Measurements from ENCODE around the gene DOCK6. TPM values are rescaled to one million over a fixed set of nuclear protein-coding genes. Genes with fewer than 3 reads are reported as not detected.
"Not testable (repeated sequence)": the region's sequence is repeated elsewhere in the genome, so short reads cannot be mapped to it uniquely, and the experiment has no call there.

The DOCK6 gene
- total RNA-seq, 1 donor from 2014 or later, result 1.2 TPM

DNA sequence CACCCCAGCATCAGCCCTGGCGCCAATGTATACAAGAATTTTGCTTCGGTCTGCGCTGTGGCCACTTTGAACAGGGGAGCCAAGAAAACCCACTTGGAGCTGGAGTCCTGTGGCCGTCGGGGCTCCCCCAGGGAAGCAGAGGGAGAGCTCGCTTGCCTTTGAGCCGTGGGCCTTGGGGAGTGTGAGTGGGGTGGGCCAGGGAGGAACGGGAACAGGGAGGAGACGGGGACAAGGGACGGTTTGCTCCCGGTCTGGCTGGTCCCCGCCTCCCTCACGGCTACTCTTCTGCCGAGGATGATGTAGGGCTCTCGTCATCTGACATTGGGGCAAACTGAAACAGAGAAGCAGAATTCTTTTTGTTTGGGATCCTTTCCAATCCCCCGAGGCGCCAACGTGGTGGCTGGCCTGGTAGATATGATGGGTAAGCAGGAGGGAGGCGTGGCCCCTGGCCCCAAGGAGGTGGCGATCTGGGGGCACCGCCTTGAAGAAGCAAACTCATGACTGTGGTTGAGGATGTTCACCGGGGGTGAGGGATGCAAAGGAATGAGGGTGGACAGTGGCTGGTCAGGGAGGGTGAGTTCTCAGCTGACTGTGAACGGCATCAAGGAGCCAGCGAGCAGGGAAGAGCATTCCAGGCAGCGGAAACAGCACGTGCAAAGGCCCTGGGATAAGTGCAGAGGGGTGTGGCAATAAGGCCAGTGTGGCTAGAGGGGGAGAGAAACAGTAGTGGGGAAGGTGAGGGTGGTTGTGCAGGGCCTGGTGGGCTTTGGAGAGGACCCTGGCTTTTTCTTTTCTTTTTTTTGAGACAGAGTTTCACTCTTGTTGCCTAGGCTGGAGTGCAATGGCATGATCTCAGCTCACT, 95.8 kb downstream of the DOCK6 start:
- Mint-ChIP-seq H3K27me3 (no peaks in the 10 kb centered on the region), H3K27ac (no peak overlapping the region), H3K4me1 (no peaks in the 10 kb centered on the region), H3K4me3 (no peak overlapping the region), H3K36me3 (ENCODE audit: low read depth) (no peaks in the 10 kb centered on the region), H3K9me3 (no peaks in the 10 kb centered on the region)
- intact Hi-C loops (cut with micrococcal nuclease), result no loop called here
- no peak for DNase-seq

- Mint-ChIP-seq H3K36me3 (ENCODE audit: low read depth) (no peaks in the 10 kb centered on the region), H3K4me3 (no peak overlapping the region), H3K9me3 (no peaks in the 10 kb centered on the region), H3K27ac (no peak overlapping the region), H3K27me3 (no peaks in the 10 kb centered on the region), H3K4me1 (no peaks in the 10 kb centered on the region)
- DNase-seq, result no peak
- intact Hi-C loops (cut with micrococcal nuclease), result no loop called here
These were observed 96.8 kb downstream of the DOCK6 start for GRCh38 chr19:11165486-11166030.

- Mint-ChIP-seq H3K27ac (no peak overlapping the region), H3K36me3 (ENCODE audit: low read depth) (no peaks in the 10 kb centered on the region), H3K4me1 (no peaks in the 10 kb centered on the region), H3K4me3 (no peak overlapping the region), H3K27me3 (no peaks in the 10 kb centered on the region), H3K9me3 (no peaks in the 10 kb centered on the region)
- DNase-seq, result no peak
- intact Hi-C loops (cut with micrococcal nuclease), result no loop called here
These were observed 97.4 kb downstream of the DOCK6 start for GRCh38 chr19:11164879-11165406.

DNA sequence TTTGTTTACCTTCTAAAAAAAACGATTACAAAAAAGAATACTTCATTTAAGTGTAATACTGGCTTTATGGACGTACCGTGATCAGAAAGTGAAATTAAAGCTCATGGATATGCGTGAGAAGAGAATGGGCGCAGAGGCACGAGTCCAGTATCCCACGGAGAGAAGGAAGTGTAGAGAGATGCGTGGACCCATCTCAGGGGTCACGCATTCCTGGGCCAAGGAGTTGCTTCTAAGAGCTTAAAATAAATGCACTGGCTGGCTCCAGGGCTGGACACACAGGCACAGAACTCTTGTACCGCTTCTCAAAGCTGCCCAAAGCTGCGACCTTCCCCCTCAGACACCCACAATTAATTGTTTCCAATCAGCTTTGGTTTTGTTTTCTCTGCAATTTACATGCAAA, 98.0 kb downstream of the DOCK6 start:
- Mint-ChIP-seq H3K4me1 (no peaks in the 10 kb centered on the region), H3K27ac (no peak overlapping the region), H3K27me3 (no peaks in the 10 kb centered on the region), H3K36me3 (ENCODE audit: low read depth) (no peaks in the 10 kb centered on the region), H3K9me3 (no peaks in the 10 kb centered on the region), H3K4me3 (no peak overlapping the region)
- no peak for DNase-seq
- intact Hi-C loops (cut with micrococcal nuclease), result no loop called here

- intact Hi-C loops (cut with micrococcal nuclease); H3K27ac Mint-ChIP-seq; H3K9me3 Mint-ChIP-seq; H3K4me3 Mint-ChIP-seq; H3K4me1 Mint-ChIP-seq; DNase-seq; H3K36me3 Mint-ChIP-seq (ENCODE audit: low read depth); H3K27me3 Mint-ChIP-seq: not testable (repeated sequence)
These were observed 101.9 kb downstream of the DOCK6 start for GRCh38 chr19:11160440-11160768.

DNA sequence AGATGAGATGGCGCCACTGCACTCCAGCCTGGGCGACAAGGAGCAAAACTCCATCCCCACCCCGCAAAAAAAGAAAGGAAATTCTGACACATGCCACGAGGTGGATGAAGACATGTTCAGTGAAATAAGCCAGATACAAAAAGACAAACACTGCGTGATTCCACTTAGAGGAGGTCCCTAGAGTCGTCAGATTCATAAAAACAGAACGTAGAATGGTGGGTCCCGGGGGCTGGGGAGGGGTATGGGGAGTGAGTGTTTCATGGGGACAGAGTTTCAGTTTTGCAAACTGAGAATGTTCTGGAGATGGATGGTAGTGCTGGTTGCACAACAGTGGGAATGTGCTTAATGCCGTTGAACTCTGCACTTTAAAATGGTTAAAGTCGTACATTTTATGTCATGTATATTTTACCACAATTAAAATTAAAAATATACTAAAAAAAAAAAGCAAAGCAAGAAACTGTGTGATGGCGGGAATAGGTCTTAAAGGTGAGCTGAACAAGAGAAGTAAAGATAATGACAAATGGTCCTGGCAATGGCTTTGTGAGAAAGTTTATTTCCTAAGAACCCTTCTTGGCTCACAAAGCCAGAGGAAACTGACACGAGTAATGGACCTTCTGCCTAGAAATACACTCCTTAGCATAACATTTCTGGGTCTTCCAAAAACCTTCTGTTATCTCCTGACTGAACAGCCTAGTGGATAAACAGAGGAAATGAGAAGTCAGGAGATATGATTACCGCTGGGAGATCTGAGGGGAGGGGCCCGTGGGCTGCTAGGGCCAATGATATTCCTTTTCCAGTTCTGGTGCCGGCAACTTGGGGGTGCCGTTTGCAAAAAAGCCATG, 102.5 kb downstream of the DOCK6 start:
- intact Hi-C loops (cut with micrococcal nuclease), result loop anchor here (5.0 kb wide), 1 partner anchor 37 kb away; the partner anchor contains the start of gene KANK2
- H3K27ac Mint-ChIP-seq, result no peak overlapping the region
- H3K27me3 Mint-ChIP-seq, result no peaks in the 10 kb centered on the region
- no peaks in the 10 kb centered on the region for H3K36me3 Mint-ChIP-seq (ENCODE audit: low read depth)
- H3K9me3 Mint-ChIP-seq, result no peaks in the 10 kb centered on the region
- no peak overlapping the region for H3K4me3 Mint-ChIP-seq
- DNase-seq, result no peak
- peaks cover 8% of the 10 kb centered on the region for H3K4me1 Mint-ChIP-seq

DNA sequence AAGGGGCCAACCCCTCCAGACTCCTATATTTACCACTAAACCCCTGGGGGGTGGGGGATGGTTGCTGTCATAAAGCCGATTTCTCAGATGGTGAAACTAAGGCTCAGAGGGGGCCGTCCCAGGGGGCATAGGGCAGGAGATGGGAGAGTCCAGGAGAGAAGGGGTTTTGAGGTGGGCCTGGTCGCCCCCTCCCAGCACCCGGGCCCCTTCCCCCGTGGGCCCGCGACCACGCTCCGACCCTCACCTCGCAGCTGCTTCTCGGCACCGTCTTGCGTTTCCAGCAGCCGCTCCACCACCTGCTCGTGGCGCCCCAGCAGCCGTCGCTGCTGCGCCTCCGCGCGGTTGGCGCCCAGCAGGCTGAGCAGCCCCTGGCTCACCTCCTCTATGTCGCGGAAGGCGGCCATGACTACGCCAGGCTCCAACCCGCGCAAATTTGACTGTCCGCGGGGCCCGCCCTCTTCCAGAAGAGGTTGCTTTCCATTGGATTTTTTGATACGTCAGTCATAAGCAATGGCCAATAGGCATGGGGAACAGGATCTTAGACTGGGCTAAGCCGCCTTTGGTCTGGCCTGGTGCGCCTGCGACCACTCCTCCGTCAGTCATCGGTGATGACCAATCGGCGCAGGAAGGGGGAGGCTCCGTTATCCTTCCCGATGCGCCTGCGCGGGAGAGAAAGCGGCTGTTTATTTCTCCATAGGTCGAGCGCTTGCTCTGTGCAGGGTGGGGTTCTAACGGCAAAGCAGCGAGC, 106.8 kb downstream of the DOCK6 start, which contains the start of gene SPC24:
Gene SPC24 (minus strand): TSS at position 410 of the 748 bp plus-strand sequence. CDS start 6 bp downstream, at position 404.
- Mint-ChIP-seq H3K27ac (peak within 1 kb of the TSS; percentile 81), H3K4me3 (peak within 1 kb of the TSS; percentile 84), H3K9me3 (no peaks in the 10 kb centered on the region), H3K4me1 (peaks cover 27% of the 10 kb centered on the region), H3K27me3 (no peaks in the 10 kb centered on the region), H3K36me3 (ENCODE audit: low read depth) (peaks cover 13% of the 10 kb centered on the region)
- DNase-seq, result peak; percentile 98
- intact Hi-C loops (cut with micrococcal nuclease), result loop anchor here (1.0 to 5.0 kb wide), 2 partner anchors 42 to 226 kb away; partner anchors contain the start of gene KANK2

DNA sequence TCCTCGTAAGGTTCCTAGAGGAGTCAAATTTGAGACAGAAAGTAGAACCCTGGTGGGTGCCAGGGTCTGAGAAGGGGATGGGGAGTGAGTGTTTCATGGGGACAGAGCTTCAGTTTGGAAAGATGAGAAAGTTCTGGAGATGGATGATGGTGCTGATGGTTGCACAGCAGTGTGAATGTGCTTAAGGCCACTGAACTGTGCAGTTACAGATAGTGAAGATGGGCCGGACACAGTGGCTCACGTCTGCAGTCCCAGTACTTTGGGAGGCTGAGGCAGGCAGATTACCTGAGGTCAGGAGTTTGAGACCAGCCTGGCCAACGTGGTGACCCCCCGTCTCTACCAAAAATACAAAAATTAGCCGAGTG, 107.7 kb downstream of the DOCK6 start:
- peak overlapping the region; percentile 84 for H3K4me3 Mint-ChIP-seq
- intact Hi-C loops (cut with micrococcal nuclease), result loop anchor here (1.0 to 5.0 kb wide), 2 partner anchors 43 to 227 kb away; partner anchors contain the start of gene KANK2
- H3K9me3 Mint-ChIP-seq, result no peaks in the 10 kb centered on the region
- H3K27ac Mint-ChIP-seq, result peak overlapping the region; percentile 81
- H3K36me3 Mint-ChIP-seq (ENCODE audit: low read depth), result peaks cover 13% of the 10 kb centered on the region
- peak; percentile 59 for DNase-seq
- peaks cover 27% of the 10 kb centered on the region for H3K4me1 Mint-ChIP-seq
- H3K27me3 Mint-ChIP-seq, result no peaks in the 10 kb centered on the region

DNA sequence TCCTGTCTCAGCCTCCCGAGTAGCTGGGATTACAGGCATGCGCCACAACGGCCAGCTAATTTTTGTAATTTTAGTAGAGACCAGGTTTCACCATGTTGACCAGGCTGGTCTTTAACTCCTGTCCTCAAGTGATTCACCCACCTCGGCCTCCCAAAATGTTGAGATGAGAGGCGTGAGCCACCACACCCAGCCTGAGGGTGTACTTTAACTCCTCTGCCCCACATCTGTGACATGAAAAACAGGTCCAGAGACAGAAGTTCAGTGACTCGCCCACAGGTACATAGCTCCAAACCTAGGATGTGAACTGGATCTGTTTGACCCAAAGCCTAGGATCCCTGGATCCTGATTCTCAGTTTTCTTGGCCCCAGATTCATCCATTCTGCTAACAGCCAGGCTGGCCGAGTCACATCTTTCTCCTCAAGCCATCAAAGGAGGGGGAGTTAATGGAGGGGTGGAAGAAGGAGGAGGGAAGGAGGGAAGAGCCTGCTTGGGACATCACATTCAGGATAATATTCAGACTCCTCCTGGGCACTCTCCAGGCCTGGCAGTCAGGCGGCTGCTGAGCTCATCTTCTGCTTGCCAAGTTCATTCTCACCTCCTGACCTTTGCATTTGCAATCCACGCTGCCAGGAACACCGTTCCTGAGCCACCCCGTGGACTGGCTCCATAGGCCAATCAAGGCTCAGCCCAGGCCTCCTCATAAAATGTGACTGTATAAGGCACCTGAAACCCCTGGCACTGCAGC, 109.8 kb downstream of the DOCK6 start:
- H3K27ac Mint-ChIP-seq, result no peak overlapping the region
- H3K27me3 Mint-ChIP-seq, result no peaks in the 10 kb centered on the region
- no peaks in the 10 kb centered on the region for H3K9me3 Mint-ChIP-seq

DNA sequence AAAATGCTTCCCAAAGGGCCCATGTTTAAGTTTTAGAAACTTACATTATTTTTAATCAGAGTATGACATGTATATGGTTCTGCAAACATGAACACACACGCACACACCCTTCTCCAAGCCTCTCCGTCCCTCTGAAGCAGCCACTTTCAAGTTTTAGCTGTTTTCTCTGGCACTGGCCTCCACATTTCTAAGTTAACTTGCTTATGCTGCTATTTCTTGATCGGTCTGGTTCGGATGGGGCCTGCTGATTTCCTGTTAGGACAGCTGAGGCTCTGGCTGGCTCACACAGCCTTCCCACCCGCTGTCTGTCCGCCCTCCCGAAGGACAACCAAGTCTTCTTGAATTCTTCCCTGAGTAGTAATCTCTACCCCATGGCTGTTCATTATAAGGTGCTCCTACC, 111.1 kb downstream of the DOCK6 start:
- DNase-seq, result no peak
- intact Hi-C loops (cut with micrococcal nuclease), result no loop called here
- Mint-ChIP-seq H3K27ac (peak overlapping the region; percentile 63), H3K27me3 (no peaks in the 10 kb centered on the region), H3K4me1 (peaks cover 24% of the 10 kb centered on the region), H3K36me3 (ENCODE audit: low read depth) (peaks cover 32% of the 10 kb centered on the region), H3K9me3 (no peaks in the 10 kb centered on the region), H3K4me3 (no peak overlapping the region)

More for the DNA sequence above, 109.8 kb downstream of the DOCK6 start:
- intact Hi-C loops (cut with micrococcal nuclease), result no loop called here
- DNase-seq, result no peak
- Mint-ChIP-seq H3K36me3 (ENCODE audit: low read depth) (peaks cover 24% of the 10 kb centered on the region), H3K4me1 (peaks cover 27% of the 10 kb centered on the region), H3K4me3 (peak overlapping the region; percentile 26)

All from activated CD4-positive, alpha-beta T cell treated with anti-CD3 and anti-CD28 coated beads, Interleukin-2, amount 10 ng/mL, durations not matched to agents 24 days and 14 days (primary cell).